Spleen (tissue), 11 donors: ENCODE data around the gene SULT6B1. TPM values are rescaled to one million over a fixed set of nuclear protein-coding genes. Genes with fewer than 3 reads are reported as not detected.
A peak's percentile ranks its signal among the peaks of the same experiment; 100 is the strongest.

Source experiments
- DNase-seq: peaks from one replicate; pipeline ENCODE4 v3.0.0-alpha.2; 2020
- H3K27ac ChIP-seq, 8 donors: fragments of 200-600 bp; sonication (generic) in 7 of 8; 1 replicate in 4 of 8; 2 replicates in 4 of 8; pipeline versions ENCODE4 v1.5.0 to v1.8.0; 2016 to 2021; ENCODE audit warnings: inconsistent platforms in 4 of 8, mild to moderate bottlenecking in 4 of 8, moderate library complexity in 1 of 8
- H3K27me3 ChIP-seq, 7 donors: fragments of 200-600 bp; sonication (generic) in 6 of 7; replicated peaks in 1 of 7; 1 replicate in 4 of 7; 2 replicates in 3 of 7; pipeline versions ENCODE4 v1.5.0 to v1.8.0; 2016 to 2021; ENCODE audit warnings: inconsistent platforms in 3 of 7, mild to moderate bottlenecking in 1 of 7
- H3K36me3 ChIP-seq, 6 donors: fragments of 200-600 bp; sonication (generic) in 5 of 6; 1 replicate in 4 of 6; 2 replicates in 2 of 6; pipeline versions ENCODE4 v1.5.0 to v1.8.0; 2016 to 2021; ENCODE audit warnings: inconsistent platforms in 2 of 6
- H3K4me1 ChIP-seq, 6 donors: fragments of 200-600 bp; sonication (generic) in 5 of 6; 1 replicate in 3 of 6; 2 replicates in 3 of 6; pipeline versions ENCODE4 v1.5.0 to v1.8.0; 2016 to 2021; ENCODE audit warnings: inconsistent platforms in 3 of 6
- H3K4me3 ChIP-seq, 8 donors: fragments of 200-600 bp; sonication (generic) in 7 of 8; 1 replicate in 4 of 8; 2 replicates in 4 of 8; pipeline versions ENCODE4 v1.5.0 to v1.8.0; 2016 to 2021; ENCODE audit warnings: inconsistent platforms in 4 of 8, mild to moderate bottlenecking in 4 of 8, moderate library complexity in 2 of 8
- H3K9me3 ChIP-seq, 8 donors: fragments of 200-600 bp; sonication (generic) in 7 of 8; 1 replicate in 4 of 8; 2 replicates in 4 of 8; pipeline versions ENCODE4 v1.5.0 to v1.8.0; 2016 to 2021; ENCODE audit warnings: inconsistent platforms in 4 of 8
- POLR2A ChIP-seq, 3 donors: fragments of 450-650 bp; IDR thresholded peaks; one replicate each; pipeline ENCODE4 v1.5.1; 2017; ENCODE audit warnings: antibody characterized with exemption in 3 of 3, mild to moderate bottlenecking in 1 of 3
- POLR2AphosphoS5 ChIP-seq, 3 donors: sonication (generic); formaldehyde crosslinking; IDR thresholded peaks; one replicate each; pipeline ENCODE4 v1.5.1; 2017; ENCODE audit warnings: antibody characterized with exemption in 3 of 3
- WGBS, 5 donors: extraction: QIAGEN DNeasy Blood & Tissue Kit in 3 of 5; methylation state at CpG; one replicate each; pipeline versions ENCODE4 v1.1.5 to v1.1.7; 2013 to 2018; 5-methylcytosine and 5-hydroxymethylcytosine counted together
- intact Hi-C: fragments of 100-400 bp; cut with DNase I; formaldehyde crosslinking; loops from one replicate; pipeline ENCODE4 v1.15.0; 2023; ENCODE audit warnings: low total_unique reads
- polyA plus RNA-seq, 3 donors: library from polyadenylated mRNA; stranded (reverse); fragments of 200-250 nt; gene quantifications; one replicate each; pipeline ENCODE4 v1.2.1, GENCODE V29; 2013
- total RNA-seq, 7 donors: library from RNA; depleted of rRNA in 3 of 7; stranded (reverse); fragments of >200 nt in 3 of 7; fragmentation: NEBNext Ultra II Directional in 4 of 7; extraction: Animal tissue kit (Norgen Biotek cat#: 25700) in 4 of 7; gene quantifications; one replicate each; pipeline versions ENCODE4 v1.1.0 to v1.2.1, GENCODE V29; 2016 to 2021
- TF ChIP-seq, protein P1 (sequence below), 11 experiments: fragments of 200-600 bp in 7 of 11; fragments of 450-650 bp in 4 of 11; sonication (generic) in 4 of 11; IDR thresholded peaks in 8 of 11; conservative IDR thresholded peaks in 3 of 11; 1 replicate in 7 of 11; 2 replicates in 4 of 11; pipeline versions ENCODE4 v1.4.0 to v1.8.0; 2016 to 2021; ENCODE audit warnings: antibody characterized with exemption in 11 of 11, inconsistent platforms in 4 of 11, mild to moderate bottlenecking in 1 of 11
- donor health status: healthy with polysubstance abuse.
- donor health status: DM: no; HTN: no; CAD: no; lungs with moderate emphysema.
- donor health status: DM: no; HTN: no; CAD: no.
- donor health status: Bipolar disorder and iron deficiency.
- donor health status: healthy.
- donor health status: DM: no; HTN: no; CAD: no.
- donor health status: DM: yes; HTN: yes; CAD: no.

SULT6B1 gene
- total and polyA plus RNA-seq, 10 donors = not detected

DNA sequence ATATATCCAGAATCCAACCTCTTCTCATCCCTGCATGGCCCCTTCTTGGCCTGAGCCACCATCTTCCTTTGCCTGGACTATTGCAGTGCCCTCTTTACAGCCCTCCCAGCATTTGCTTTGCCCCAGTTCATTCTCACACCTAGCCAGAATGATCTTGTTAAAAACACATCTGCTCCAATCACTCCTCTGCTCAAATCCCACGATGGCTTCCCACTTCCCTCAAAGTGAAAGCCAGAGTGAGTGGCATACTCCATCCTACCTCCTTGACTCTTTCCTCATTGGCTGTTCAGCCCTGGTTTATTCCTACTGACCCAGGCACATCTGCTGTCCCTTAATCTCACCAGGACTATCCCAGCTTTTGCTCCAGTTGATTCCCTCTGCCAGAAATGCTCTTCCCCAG lies 14.7 kb downstream of the SULT6B1 start:
- intact Hi-C loops = no loop called here
- DNase-seq = no peak
- H3K9me3 ChIP-seq = no peaks in the 10 kb centered on the region
- TF ChIP-seq, protein P1, sequence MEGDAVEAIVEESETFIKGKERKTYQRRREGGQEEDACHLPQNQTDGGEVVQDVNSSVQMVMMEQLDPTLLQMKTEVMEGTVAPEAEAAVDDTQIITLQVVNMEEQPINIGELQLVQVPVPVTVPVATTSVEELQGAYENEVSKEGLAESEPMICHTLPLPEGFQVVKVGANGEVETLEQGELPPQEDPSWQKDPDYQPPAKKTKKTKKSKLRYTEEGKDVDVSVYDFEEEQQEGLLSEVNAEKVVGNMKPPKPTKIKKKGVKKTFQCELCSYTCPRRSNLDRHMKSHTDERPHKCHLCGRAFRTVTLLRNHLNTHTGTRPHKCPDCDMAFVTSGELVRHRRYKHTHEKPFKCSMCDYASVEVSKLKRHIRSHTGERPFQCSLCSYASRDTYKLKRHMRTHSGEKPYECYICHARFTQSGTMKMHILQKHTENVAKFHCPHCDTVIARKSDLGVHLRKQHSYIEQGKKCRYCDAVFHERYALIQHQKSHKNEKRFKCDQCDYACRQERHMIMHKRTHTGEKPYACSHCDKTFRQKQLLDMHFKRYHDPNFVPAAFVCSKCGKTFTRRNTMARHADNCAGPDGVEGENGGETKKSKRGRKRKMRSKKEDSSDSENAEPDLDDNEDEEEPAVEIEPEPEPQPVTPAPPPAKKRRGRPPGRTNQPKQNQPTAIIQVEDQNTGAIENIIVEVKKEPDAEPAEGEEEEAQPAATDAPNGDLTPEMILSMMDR (IDR thresholded peaks at IDR 0.05 in 8 of 11, conservative IDR thresholded peaks at IDR 0.05 in 3 of 11) = no peak
- TF ChIP-seq POLR2AphosphoS5 (IDR thresholded peaks at IDR 0.05) (no peak), POLR2A (IDR thresholded peaks at IDR 0.05) (no peak)
- H3K27me3 ChIP-seq = no peaks in the 10 kb centered on the region
- H3K27ac ChIP-seq = no peak overlapping the region
- no peaks in the 10 kb centered on the region for H3K36me3 ChIP-seq
- no peaks in the 10 kb centered on the region for H3K4me1 ChIP-seq
- H3K4me3 ChIP-seq = no peak overlapping the region
- 61 to 91% (median 82%) methylated on average over 1 of the region's 1 CpG for WGBS, 5 donors

DNA sequence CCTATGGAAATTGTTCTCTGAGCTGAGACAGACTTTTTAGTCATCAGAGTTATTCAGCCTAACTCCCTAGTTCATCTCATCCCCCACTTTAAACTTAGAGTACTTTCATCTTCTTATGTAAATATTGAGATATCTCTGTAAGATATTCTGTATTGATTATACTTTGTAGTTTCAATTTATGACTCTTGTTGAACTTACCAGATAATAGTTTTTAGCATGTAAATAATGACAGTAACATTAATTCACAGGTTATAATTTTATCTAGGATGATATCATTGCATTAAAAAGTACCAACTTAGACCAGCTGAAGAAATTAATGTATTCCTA lies 16.9 kb downstream of the SULT6B1 start:
- no peaks in the 10 kb centered on the region for H3K36me3 ChIP-seq
- H3K4me1 ChIP-seq = peaks cover 0 to 8% (median 5%) of the 10 kb centered on the region in 6 donors
- H3K9me3 ChIP-seq = no peaks in the 10 kb centered on the region
- intact Hi-C loops = no loop called here
- no peak for DNase-seq
- no peak overlapping the region for H3K27ac ChIP-seq
- no peaks in the 10 kb centered on the region for H3K27me3 ChIP-seq
- no peak overlapping the region for H3K4me3 ChIP-seq
- TF ChIP-seq, protein P1 (IDR thresholded peaks at IDR 0.05 in 8 of 11, conservative IDR thresholded peaks at IDR 0.05 in 3 of 11) = no peak
- TF ChIP-seq POLR2A (IDR thresholded peaks at IDR 0.05) (no peak), POLR2AphosphoS5 (IDR thresholded peaks at IDR 0.05) (no peak)

DNA sequence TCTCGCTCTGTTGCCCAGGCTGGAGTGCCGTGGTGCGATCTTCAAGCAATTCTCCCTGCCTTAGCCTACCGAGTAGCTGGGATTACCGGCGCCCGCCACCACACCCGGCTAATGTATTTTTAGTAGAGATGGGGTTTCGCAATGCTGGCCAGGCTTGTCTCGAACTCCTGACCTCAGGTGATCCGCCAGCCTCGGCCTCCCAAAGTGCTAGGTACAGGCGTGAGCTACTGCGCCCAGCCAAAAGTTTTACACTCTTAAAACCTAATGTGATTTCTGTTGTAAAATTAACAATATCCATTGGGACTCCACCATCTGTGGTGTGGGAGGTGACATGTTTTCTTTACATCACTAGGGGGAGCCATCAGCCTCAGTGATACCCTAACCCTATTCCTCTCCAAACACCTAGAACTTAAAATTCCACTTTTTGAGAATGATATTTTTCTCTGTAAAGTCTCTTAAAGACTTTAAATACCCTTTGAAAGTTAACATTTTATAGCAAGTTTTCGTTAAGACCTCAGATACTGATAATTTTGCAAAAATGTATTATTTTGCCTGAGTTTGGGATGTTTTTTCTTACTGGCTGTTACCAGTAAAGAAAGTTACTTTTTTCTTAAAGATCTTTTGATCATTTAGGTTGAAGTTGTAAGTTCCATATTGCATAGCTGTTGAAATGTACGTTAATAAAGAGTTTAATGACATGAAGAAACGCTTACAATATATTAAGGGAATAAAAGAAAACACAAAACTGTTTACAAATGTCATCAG lies 20.1 kb downstream of the SULT6B1 start:
- peak overlapping the region in 1 of 8 donors; percentile 12 for H3K27ac ChIP-seq
- H3K36me3 ChIP-seq = no peaks in the 10 kb centered on the region
- 49 to 68% (median 53%) methylated on average over 17 of the region's 17 CpGs for WGBS, 5 donors
- no peaks in the 10 kb centered on the region for H3K27me3 ChIP-seq
- H3K4me1 ChIP-seq = peaks cover 0 to 8% (median 5%) of the 10 kb centered on the region in 6 donors
- intact Hi-C loops = no loop called here
- no peak for DNase-seq
- TF ChIP-seq, protein P1 (IDR thresholded peaks at IDR 0.05 in 8 of 11, conservative IDR thresholded peaks at IDR 0.05 in 3 of 11) = peak; percentile 41 to 77 (median 68)
- no peak for TF ChIP-seq POLR2AphosphoS5 (IDR thresholded peaks at IDR 0.05)
- H3K4me3 ChIP-seq = no peak overlapping the region
- H3K9me3 ChIP-seq = peaks cover 0 to 25% (median 21%) of the 10 kb centered on the region in 8 donors

DNA sequence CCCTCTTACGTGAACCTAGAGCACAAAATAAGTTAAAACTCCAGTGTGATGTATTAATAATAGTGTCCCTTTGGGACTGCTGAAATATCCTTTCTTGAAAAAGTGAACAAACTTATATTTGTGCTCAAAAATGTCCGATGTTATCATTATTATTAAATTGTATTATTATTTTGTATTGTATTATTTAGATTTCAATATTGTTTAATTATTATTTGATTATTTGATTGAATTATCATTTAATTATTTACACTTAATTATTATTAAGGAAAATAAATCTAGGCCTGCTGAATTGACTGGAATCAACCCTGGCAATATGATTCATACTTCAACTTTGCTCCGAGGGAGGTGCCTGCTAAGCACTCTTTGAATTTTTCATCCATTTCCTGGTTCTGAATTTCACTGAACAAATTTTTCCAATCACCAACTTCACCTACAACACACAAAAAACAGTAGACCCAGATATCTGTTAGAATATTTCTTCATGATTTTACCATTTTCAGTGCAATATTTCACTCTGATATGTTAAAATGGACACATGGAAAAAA lies 20.8 kb downstream of the SULT6B1 start:
- H3K4me1 ChIP-seq = peaks cover 0 to 8% (median 5%) of the 10 kb centered on the region in 6 donors
- no peak overlapping the region for H3K27ac ChIP-seq
- TF ChIP-seq, protein P1 (IDR thresholded peaks at IDR 0.05 in 8 of 11, conservative IDR thresholded peaks at IDR 0.05 in 3 of 11) = no peak
- TF ChIP-seq POLR2AphosphoS5 (IDR thresholded peaks at IDR 0.05) (no peak), POLR2A (IDR thresholded peaks at IDR 0.05) (no peak)
- H3K27me3 ChIP-seq = no peaks in the 10 kb centered on the region
- no peaks in the 10 kb centered on the region for H3K36me3 ChIP-seq
- intact Hi-C loops = no loop called here
- DNase-seq = no peak
- peaks cover 0 to 27% (median 22%) of the 10 kb centered on the region in 8 donors for H3K9me3 ChIP-seq
- H3K4me3 ChIP-seq = no peak overlapping the region
- 88 to 95% (median 93%) methylated on average over 3 of the region's 3 CpGs for WGBS, 5 donors
